ENCODE results near the gene KATNB1. TPM values are rescaled to one million over a fixed set of nuclear protein-coding genes. Genes with fewer than 3 reads are reported as not detected.

KATNB1 gene
- total RNA-seq, 2 experiments from 2014 or later = 37.4 to 43.5 TPM

GRCh38 chr16:57706717-57707116 is 28.9 kb upstream of the KATNB1 start:
- H3K79me2 ChIP-seq (ENCODE audit: insufficient read depth, low read depth, low read length) = no peaks in the 10 kb centered on the region
- no peaks in the 10 kb centered on the region for H3K9me2 ChIP-seq (ENCODE audit: insufficient read depth, low read length)
- no peaks in the 10 kb centered on the region for H3K9me3 ChIP-seq (ENCODE audit: low read length)
- H3K27ac ChIP-seq (ENCODE audit: low read depth, low read length, poor library complexity, severe bottlenecking) = no peak overlapping the region
- intact Hi-C loops (cut with micrococcal nuclease; ENCODE audit: unreplicated experiment) = no loop called here
- no peaks in the 10 kb centered on the region for H3K36me3 ChIP-seq (ENCODE audit: insufficient read depth, low read length)
- H4K20me1 ChIP-seq (ENCODE audit: insufficient read depth, low read length) = no peaks in the 10 kb centered on the region
- no peak for TF ChIP-seq EZH2phosphoT487 (IDR thresholded peaks at IDR 0.05; ENCODE audit: borderline replicate concordance, low read depth, low read length)
- TF ChIP-seq, protein P1, sequence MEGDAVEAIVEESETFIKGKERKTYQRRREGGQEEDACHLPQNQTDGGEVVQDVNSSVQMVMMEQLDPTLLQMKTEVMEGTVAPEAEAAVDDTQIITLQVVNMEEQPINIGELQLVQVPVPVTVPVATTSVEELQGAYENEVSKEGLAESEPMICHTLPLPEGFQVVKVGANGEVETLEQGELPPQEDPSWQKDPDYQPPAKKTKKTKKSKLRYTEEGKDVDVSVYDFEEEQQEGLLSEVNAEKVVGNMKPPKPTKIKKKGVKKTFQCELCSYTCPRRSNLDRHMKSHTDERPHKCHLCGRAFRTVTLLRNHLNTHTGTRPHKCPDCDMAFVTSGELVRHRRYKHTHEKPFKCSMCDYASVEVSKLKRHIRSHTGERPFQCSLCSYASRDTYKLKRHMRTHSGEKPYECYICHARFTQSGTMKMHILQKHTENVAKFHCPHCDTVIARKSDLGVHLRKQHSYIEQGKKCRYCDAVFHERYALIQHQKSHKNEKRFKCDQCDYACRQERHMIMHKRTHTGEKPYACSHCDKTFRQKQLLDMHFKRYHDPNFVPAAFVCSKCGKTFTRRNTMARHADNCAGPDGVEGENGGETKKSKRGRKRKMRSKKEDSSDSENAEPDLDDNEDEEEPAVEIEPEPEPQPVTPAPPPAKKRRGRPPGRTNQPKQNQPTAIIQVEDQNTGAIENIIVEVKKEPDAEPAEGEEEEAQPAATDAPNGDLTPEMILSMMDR (conservative IDR thresholded peaks at IDR 0.05; ENCODE audit: low read length) = no peak
- H3K4me2 ChIP-seq (ENCODE audit: low read length) = no peak overlapping the region
- ChIA-PET CTCF (ENCODE audit: unreplicated experiment) (no interaction called here), POLR2A (no interaction called here)
- no peaks in the 10 kb centered on the region for H3K4me1 ChIP-seq (ENCODE audit: insufficient read depth, low read length, poor library complexity, severe bottlenecking)
- no peak for DNase-seq (ENCODE audit: low spot score)
- BruUV-seq (replicated peaks) = no TSS peak
- H2AFZ ChIP-seq (ENCODE audit: low read length) = no peak overlapping the region
- H3K4me3 ChIP-seq (ENCODE audit: low read depth, low read length, poor library complexity, severe bottlenecking) = no peak overlapping the region

GRCh38 chr16:57707331-57707730 is 28.2 kb upstream of the KATNB1 start:
- Histone ChIP-seq H4K20me1 (ENCODE audit: insufficient read depth, low read length) (no peaks in the 10 kb centered on the region), H2AFZ (ENCODE audit: low read length) (no peak overlapping the region), H3K27ac (ENCODE audit: low read depth, low read length, poor library complexity, severe bottlenecking) (no peak overlapping the region), H3K4me3 (ENCODE audit: low read depth, low read length, poor library complexity, severe bottlenecking) (no peak overlapping the region), H3K9me2 (ENCODE audit: insufficient read depth, low read length) (no peaks in the 10 kb centered on the region), H3K9me3 (ENCODE audit: low read length) (no peaks in the 10 kb centered on the region), H3K79me2 (ENCODE audit: insufficient read depth, low read depth, low read length) (no peaks in the 10 kb centered on the region), H3K4me2 (ENCODE audit: low read length) (no peak overlapping the region), H3K4me1 (ENCODE audit: insufficient read depth, low read length, poor library complexity, severe bottlenecking) (no peaks in the 10 kb centered on the region), H3K36me3 (ENCODE audit: insufficient read depth, low read length) (no peaks in the 10 kb centered on the region)
- intact Hi-C loops (cut with micrococcal nuclease; ENCODE audit: unreplicated experiment) = no loop called here
- no peak for DNase-seq (ENCODE audit: low spot score)
- no TSS peak for BruUV-seq (replicated peaks)
- CTCF ChIA-PET (ENCODE audit: unreplicated experiment) = no interaction called here
- no peak for TF ChIP-seq EZH2phosphoT487 (IDR thresholded peaks at IDR 0.05; ENCODE audit: borderline replicate concordance, low read depth, low read length)
- TF ChIP-seq, protein P1 (conservative IDR thresholded peaks at IDR 0.05; ENCODE audit: low read length) = no peak
- POLR2A ChIA-PET = no interaction called here

DNA sequence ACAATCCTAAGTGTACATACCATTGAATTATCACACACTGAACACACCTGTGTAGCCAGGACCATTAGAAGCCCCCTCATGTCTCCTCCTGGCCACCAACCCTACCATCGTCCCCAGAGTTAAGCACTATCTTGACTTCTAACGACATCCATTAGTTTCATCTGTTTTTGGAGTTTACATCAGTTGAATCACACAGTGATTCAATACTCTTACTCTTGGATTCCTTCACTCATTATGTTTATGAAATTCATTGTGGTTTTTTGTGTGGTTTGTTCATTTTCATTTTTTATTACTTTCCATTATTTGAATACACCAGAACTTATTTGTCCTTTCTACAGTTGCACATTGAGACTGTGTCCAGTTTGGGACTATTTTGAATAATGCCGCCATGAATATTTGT is 27.4 kb upstream of the KATNB1 start:
- intact Hi-C loops (cut with micrococcal nuclease; ENCODE audit: unreplicated experiment) = no loop called here
- ChIA-PET CTCF (ENCODE audit: unreplicated experiment) (no interaction called here), POLR2A (no interaction called here)
- Histone ChIP-seq H3K79me2 (ENCODE audit: insufficient read depth, low read depth, low read length) (no peaks in the 10 kb centered on the region), H3K27ac (ENCODE audit: low read depth, low read length, poor library complexity, severe bottlenecking) (no peak overlapping the region), H3K36me3 (ENCODE audit: insufficient read depth, low read length) (no peaks in the 10 kb centered on the region), H3K4me3 (ENCODE audit: low read depth, low read length, poor library complexity, severe bottlenecking) (no peak overlapping the region), H3K9me2 (ENCODE audit: insufficient read depth, low read length) (no peaks in the 10 kb centered on the region), H2AFZ (ENCODE audit: low read length) (no peak overlapping the region), H4K20me1 (ENCODE audit: insufficient read depth, low read length) (no peaks in the 10 kb centered on the region), H3K4me1 (ENCODE audit: insufficient read depth, low read length, poor library complexity, severe bottlenecking) (no peaks in the 10 kb centered on the region), H3K4me2 (ENCODE audit: low read length) (no peak overlapping the region), H3K9me3 (ENCODE audit: low read length) (no peaks in the 10 kb centered on the region)
- no TSS peak for BruUV-seq (replicated peaks)
- no peak for DNase-seq (ENCODE audit: low spot score)
- TF ChIP-seq, protein P1 (conservative IDR thresholded peaks at IDR 0.05; ENCODE audit: low read length) = no peak
- TF ChIP-seq EZH2phosphoT487 (IDR thresholded peaks at IDR 0.05; ENCODE audit: borderline replicate concordance, low read depth, low read length) = no peak

All from OCI-LY7 (cell line).